ENCODE results near the gene RMRP. TPM values are rescaled to one million over a fixed set of nuclear protein-coding genes. Genes with fewer than 3 reads are reported as not detected.
A peak's percentile ranks its signal among the peaks of the same experiment; 100 is the strongest.

RMRP gene
- total and polyA plus RNA-seq, 2 of the 4 experiments (the other 2 are of a cell fraction): 39.7 to 13,690 TPM

- TF ChIP-seq SMC3 (IDR thresholded peaks at IDR 0.05; ENCODE audit: low read depth, low read length) (no peak), MAZ (IDR thresholded peaks at IDR 0.05; ENCODE audit: borderline replicate concordance, low read depth, low read length) (no peak)
These were observed 49.1 kb upstream of the RMRP start (continued) for GRCh38 chr9:35706951-35707350.

GRCh38 chr9:35705836-35706430 lies 48.1 kb upstream of the RMRP start:
- H3K18ac ChIP-seq (ENCODE audit: low read depth, low read length): no peak overlapping the region
- H2BK20ac ChIP-seq (ENCODE audit: low read depth, low read length): no peak overlapping the region
- DNase-seq (no peak), ATAC-seq (ENCODE audit: low read depth) (no peak)
- H3K4me1 ChIP-seq (ENCODE audit: control insufficient read depth, insufficient read depth, low read length): no peaks in the 10 kb centered on the region
- no peak overlapping the region for H2AFZ ChIP-seq (replicated peaks; ENCODE audit: low read length, poor library complexity)
- CTCF ChIA-PET: interaction anchor here (1.2 kb wide), 1 partner anchor 9 kb away, joined by 3 read pairs; no protein-coding TSS in a partner anchor
- H4K20me1 ChIP-seq (ENCODE audit: insufficient read depth, low read length): peaks cover 13% of the 10 kb centered on the region
- no peak overlapping the region for H4K8ac ChIP-seq (ENCODE audit: low read depth in 2 of 2, low read length in 2 of 2)
- TF ChIP-seq RFX5 (IDR thresholded peaks at IDR 0.05; ENCODE audit: low read depth, low read length) (no peak), RCOR1 (IDR thresholded peaks at IDR 0.05; ENCODE audit: insufficient replicate concordance, low read length) (no peak), BHLHE40 (IDR thresholded peaks at IDR 0.05; ENCODE audit: low read depth, low read length) (no peak), CTCF (conservative IDR thresholded peaks at IDR 0.05; ENCODE audit: low read depth, low read length) (no peak), CHD1 (IDR thresholded peaks at IDR 0.05; ENCODE audit: low read depth, low read length) (no peak), NFE2L2 (IDR thresholded peaks at IDR 0.05; ENCODE audit: low read depth, low read length) (no peak), USF2 (IDR thresholded peaks at IDR 0.05; ENCODE audit: low read depth, low read length) (no peak), FOS (IDR thresholded peaks at IDR 0.05; ENCODE audit: low read depth, low read length) (no peak), MAZ (IDR thresholded peaks at IDR 0.05; ENCODE audit: borderline replicate concordance, low read depth, low read length) (no peak), MAFK (IDR thresholded peaks at IDR 0.05; ENCODE audit: low read depth, low read length) (no peak), SMC3 (IDR thresholded peaks at IDR 0.05; ENCODE audit: low read depth, low read length) (no peak), POLR2A (IDR thresholded peaks at IDR 0.05; ENCODE audit: low read depth, low read length) (no peak), RAD21 (IDR thresholded peaks at IDR 0.05; ENCODE audit: low read length) (no peak), ELK1 (IDR thresholded peaks at IDR 0.05; ENCODE audit: borderline replicate concordance, low read depth, low read length) (no peak)
- no peak overlapping the region for H3K4me3 ChIP-seq (ENCODE audit: insufficient read depth, low read depth, low read length)
- H2BK120ac ChIP-seq (ENCODE audit: low read depth, low read length): no peak overlapping the region
- intact Hi-C loops (cut with micrococcal nuclease): no loop called here
- no peak overlapping the region for H3K4ac ChIP-seq (ENCODE audit: low read depth, low read length)
- peaks cover 84% of the 10 kb centered on the region for H3K36me3 ChIP-seq (ENCODE audit: control insufficient read depth, insufficient read depth, low read length)
- H4K91ac ChIP-seq (ENCODE audit: insufficient read depth, low read depth, low read length): no peak overlapping the region
- H3K27ac ChIP-seq (ENCODE audit: insufficient read depth, low read length): no peak overlapping the region
- in situ Hi-C loops (cut with MboI; ENCODE audit: low sequenced_read_pairs): no loop called here
- H3K79me1 ChIP-seq (ENCODE audit: low read depth in 1 of 2, low read length in 2 of 2): peaks cover 62 to 69% of the 10 kb centered on the region in 2 experiments
- H3K27me3 ChIP-seq (ENCODE audit: control insufficient read depth, insufficient read depth, low read length): no peaks in the 10 kb centered on the region
- H3K9me1 ChIP-seq (ENCODE audit: insufficient read depth, low read length): peaks cover 7% of the 10 kb centered on the region
- H4K5ac ChIP-seq (ENCODE audit: low read depth, low read length): no peak overlapping the region
- POLR2A ChIA-PET (ENCODE audit: unreplicated experiment): no interaction called here
- dilution Hi-C loops (cut with HindIII; ENCODE audit: low sequenced_read_pairs, unreplicated experiment): no loop called here
- no peak overlapping the region for H3K56ac ChIP-seq (ENCODE audit: extremely low read depth, insufficient read depth, low read length)
- no CpG with 5 or more reads among the region's 7 CpGs for WGBS, 2 experiments (ENCODE audit: extremely low coverage in 2 of 2, insufficient read length in 1 of 2)
- H3K9ac ChIP-seq (ENCODE audit: low read depth, low read length): no peak overlapping the region
- H2AK5ac ChIP-seq (ENCODE audit: low read depth, low read length): no peak overlapping the region
- H2BK5ac ChIP-seq (ENCODE audit: low read depth, low read length, poor library complexity, severe bottlenecking): no peak overlapping the region
- H2BK15ac ChIP-seq (ENCODE audit: low read depth, low read length): no peak overlapping the region
- H3K14ac ChIP-seq (replicated peaks; ENCODE audit: low read depth, low read length): no peak overlapping the region
- no peaks in the 10 kb centered on the region for H3K9me3 ChIP-seq (ENCODE audit: control insufficient read depth, insufficient read depth, low read length)
- H2AK9ac ChIP-seq (replicated peaks; ENCODE audit: low read depth, low read length, poor library complexity): no peak overlapping the region
- H3K23ac ChIP-seq (ENCODE audit: low read depth, low read length): no peak overlapping the region
- no peak overlapping the region for H3K4me2 ChIP-seq (ENCODE audit: low read depth, low read length)
- TSS peak; percentile 88 for BruUV-seq (replicated peaks)
